Adrenal gland (tissue), 12 donors: ENCODE measurements around the gene MEPCE. TPM values are rescaled to one million over a fixed set of nuclear protein-coding genes. Genes with fewer than 3 reads are reported as not detected.

Source experiments
- DNase-seq, 7 donors: peaks; one replicate each; pipeline ENCODE4 v3.0.0-alpha.2; 2019 to 2020
- H3K27ac ChIP-seq, 5 donors: fragments of 200-600 bp; sonication (generic) in 4 of 5; 1 replicate in 3 of 5; 2 replicates in 2 of 5; pipeline versions ENCODE4 v1.5.1 to v1.8.0; 2016 to 2020; ENCODE audit warnings: mild to moderate bottlenecking in 1 of 5
- H3K27me3 ChIP-seq: fragments of 200-600 bp; 2 replicates; pipeline ENCODE4 v1.8.0; 2021
- H3K36me3 ChIP-seq, 2 donors: fragments of 200-600 bp; replicated peaks in 1 of 2; 1 replicate in 1 of 2; 2 replicates in 1 of 2; pipeline versions ENCODE4 v1.5.1 to v1.8.0; 2018 to 2022
- H3K4me1 ChIP-seq, 2 donors: fragments of 200-600 bp; replicated peaks in 1 of 2; 1 replicate in 1 of 2; 2 replicates in 1 of 2; pipeline versions ENCODE4 v1.5.1 to v1.8.0; 2018 to 2021
- H3K4me3 ChIP-seq, 4 donors: fragments of 200-600 bp; sonication (generic) in 3 of 4; one replicate each; pipeline ENCODE4 v1.5.1; 2016 to 2018
- H3K9me3 ChIP-seq, 3 donors: fragments of 200-600 bp; sonication (generic) in 1 of 3; replicated peaks in 1 of 3; 1 replicate in 2 of 3; 2 replicates in 1 of 3; pipeline versions ENCODE4 v1.5.1 to v1.8.0; 2016 to 2021
- POLR2A ChIP-seq, 2 donors: fragments of 450-650 bp; IDR thresholded peaks; one replicate each; pipeline ENCODE4 v1.6.1; 2017; ENCODE audit warnings: antibody characterized with exemption in 2 of 2, mild to moderate bottlenecking in 2 of 2, moderate library complexity in 1 of 2
- WGBS, 4 donors: extraction: QIAGEN DNeasy Blood & Tissue Kit in 2 of 4; methylation state at CpG; one replicate each; pipeline versions ENCODE4 v1.1.5 to v1.1.7; 2013 to 2017; 5-methylcytosine and 5-hydroxymethylcytosine counted together
- intact Hi-C, 2 donors: fragments of 100-400 bp; cut with DNase I; formaldehyde crosslinking; loops; one replicate each; pipeline versions ENCODE4 v1.14.1 to v1.15.0; 2022 to 2023
- polyA plus RNA-seq, 3 donors: library from polyadenylated mRNA; stranded (reverse); fragments of 200-250 nt in 2 of 3; fragments of 350-450 nt in 1 of 3; fragmentation: Illumina TruSeq in 1 of 3; extraction: RNeasy Lipid Tissue Mini Kit (QIAGEN cat#74804) in 1 of 3; gene quantifications; one replicate each; pipeline ENCODE4 v1.2.3, GENCODE V29; 2013 to 2014
- total RNA-seq, 9 donors: library from RNA; depleted of rRNA in 4 of 9; stranded (reverse); fragments of >200 nt in 4 of 9; fragments of 120-200 nt in 1 of 9; fragmentation: NEBNext Ultra II Directional in 1 of 9; extraction: Animal tissue kit (Norgen Biotek cat#: 25700) in 1 of 9; gene quantifications; one replicate each; pipeline versions ENCODE4 v1.1.0 to v1.2.4, GENCODE V29; 2013 to 2023
- TF ChIP-seq, protein P1 (sequence below), 6 experiments: fragments of 450-650 bp in 4 of 6; fragments of 200-600 bp in 2 of 6; sonication (generic) in 1 of 6; IDR thresholded peaks; 1 replicate in 5 of 6; 2 replicates in 1 of 6; pipeline versions ENCODE4 v1.5.1 to v1.8.0; 2016 to 2021; ENCODE audit warnings: antibody characterized with exemption in 6 of 6, mild to moderate bottlenecking in 2 of 6, moderate library complexity in 1 of 6
- donor health status: healthy with polysubstance abuse.
- donor health status: Bipolar disorder and iron deficiency.
- donor health status: DM: yes; HTN: yes; CAD: no.
- donor health status: DM: no; HTN: no; CAD: no.
- donor health status: DM: no; HTN: no; CAD: no.
- donor health status: DM: yes; HTN: yes; CAD: no.

The MEPCE gene
- total and polyA plus RNA-seq, 12 donors: 24.8 to 76.8 (median 51.8) TPM

DNA sequence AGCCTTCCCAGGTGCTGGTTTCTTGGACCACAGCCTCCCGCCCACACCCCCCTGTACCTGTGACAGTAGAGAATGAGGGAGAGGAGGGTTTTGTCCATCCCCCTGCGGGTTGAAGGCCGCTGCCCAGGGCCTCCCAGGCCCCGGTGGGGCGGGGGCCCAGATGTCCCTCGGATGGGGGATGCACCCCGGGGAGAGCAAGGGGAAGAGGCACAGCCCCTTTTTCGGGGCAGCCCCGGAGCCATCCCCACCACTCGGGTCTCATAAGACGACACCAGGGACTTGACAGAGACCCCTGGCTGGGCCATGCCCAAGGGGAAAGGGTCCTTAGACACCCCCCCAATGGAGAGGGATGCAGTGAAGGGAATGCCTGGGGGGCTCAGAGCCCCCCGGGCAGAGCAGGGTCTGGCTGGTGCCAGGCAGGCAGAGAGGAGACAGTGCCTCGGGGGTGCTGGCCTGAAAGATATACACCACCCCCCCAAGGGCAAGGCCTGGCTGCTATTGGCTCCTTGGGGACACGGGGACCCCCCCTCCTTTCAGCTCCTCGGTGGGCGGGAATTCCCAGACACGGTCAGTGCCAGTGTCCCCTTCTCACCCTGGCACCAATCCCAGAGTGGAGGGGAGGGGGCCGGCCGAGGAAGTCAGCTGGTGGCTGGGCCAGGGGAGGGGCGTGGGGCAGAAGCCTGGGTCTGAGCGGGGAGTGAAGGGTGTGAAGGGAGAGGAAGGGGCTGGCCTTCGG, 38.2 kb downstream of the MEPCE start:
- TF ChIP-seq, protein P1, sequence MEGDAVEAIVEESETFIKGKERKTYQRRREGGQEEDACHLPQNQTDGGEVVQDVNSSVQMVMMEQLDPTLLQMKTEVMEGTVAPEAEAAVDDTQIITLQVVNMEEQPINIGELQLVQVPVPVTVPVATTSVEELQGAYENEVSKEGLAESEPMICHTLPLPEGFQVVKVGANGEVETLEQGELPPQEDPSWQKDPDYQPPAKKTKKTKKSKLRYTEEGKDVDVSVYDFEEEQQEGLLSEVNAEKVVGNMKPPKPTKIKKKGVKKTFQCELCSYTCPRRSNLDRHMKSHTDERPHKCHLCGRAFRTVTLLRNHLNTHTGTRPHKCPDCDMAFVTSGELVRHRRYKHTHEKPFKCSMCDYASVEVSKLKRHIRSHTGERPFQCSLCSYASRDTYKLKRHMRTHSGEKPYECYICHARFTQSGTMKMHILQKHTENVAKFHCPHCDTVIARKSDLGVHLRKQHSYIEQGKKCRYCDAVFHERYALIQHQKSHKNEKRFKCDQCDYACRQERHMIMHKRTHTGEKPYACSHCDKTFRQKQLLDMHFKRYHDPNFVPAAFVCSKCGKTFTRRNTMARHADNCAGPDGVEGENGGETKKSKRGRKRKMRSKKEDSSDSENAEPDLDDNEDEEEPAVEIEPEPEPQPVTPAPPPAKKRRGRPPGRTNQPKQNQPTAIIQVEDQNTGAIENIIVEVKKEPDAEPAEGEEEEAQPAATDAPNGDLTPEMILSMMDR (IDR thresholded peaks at IDR 0.05): no peak
- no peak for TF ChIP-seq POLR2A (IDR thresholded peaks at IDR 0.05)
- whole genome bisulfite sequencing, 4 donors: 44 to 70% (median 58%) methylated on average over 9 to 22 of the region's 22 CpGs
- Histone ChIP-seq H3K27me3 (no peaks in the 10 kb centered on the region), H3K27ac (peak overlapping the region in 1 of 5 donors; percentile 24), H3K9me3 (no peaks in the 10 kb centered on the region), H3K4me3 (no peak overlapping the region), H3K4me1 (peaks cover 17 to 23% of the 10 kb centered on the region in 2 donors), H3K36me3 (peaks cover 0 to 30% of the 10 kb centered on the region in 2 donors)
- no peak for DNase-seq
- intact Hi-C loops: loop anchor here (5.0 kb wide), 3 partner anchors 94 to 219 kb away; no protein-coding TSS in a partner anchor

DNA sequence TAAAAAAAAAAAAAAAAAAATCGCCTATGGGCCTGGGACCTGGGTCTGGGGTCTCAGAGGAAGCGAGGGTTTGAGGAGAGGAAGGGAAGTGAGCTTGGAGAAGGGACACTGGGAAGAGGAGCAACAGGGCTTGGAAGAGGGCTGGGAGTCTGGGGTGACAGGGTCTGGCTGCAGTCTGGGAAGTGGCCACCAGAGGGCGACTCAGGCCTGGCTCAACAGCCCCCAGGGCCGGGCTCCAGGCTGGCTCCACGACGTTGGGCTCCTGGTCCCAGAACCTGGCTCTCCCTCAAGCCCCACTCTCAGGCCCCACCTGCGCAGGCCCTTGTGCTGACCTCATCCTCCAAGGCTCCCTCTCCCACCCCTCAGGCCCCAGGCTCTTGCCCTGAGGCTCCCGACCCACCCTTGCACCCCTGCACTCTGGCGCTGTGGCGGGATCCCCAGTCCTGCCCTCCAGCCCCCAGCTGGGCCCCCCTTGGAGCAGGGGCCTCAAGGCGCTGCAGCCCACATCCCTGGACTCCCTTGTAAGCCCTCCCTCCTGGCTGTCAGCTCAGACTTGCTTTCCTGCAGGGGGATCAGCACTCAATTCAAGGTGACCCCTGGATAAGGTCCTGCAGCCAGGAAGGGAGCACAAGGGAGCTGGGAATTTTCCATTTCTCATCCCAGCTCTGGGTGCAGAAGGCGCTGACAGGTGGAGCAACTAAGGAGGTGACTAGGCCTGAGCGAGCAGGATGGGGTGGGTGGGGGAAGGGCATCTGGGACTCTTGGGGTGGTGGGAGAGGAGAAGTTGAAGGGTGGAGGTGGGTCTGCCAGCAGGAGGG, 39.8 kb downstream of the MEPCE start:
- H3K27ac ChIP-seq: peak overlapping the region in 2 of 5 donors; percentile 33 to 41
- H3K36me3 ChIP-seq: peaks cover 0 to 46% of the 10 kb centered on the region in 2 donors
- TF ChIP-seq, protein P1 (IDR thresholded peaks at IDR 0.05): peak; percentile 92 to 99 (median 96)
- no peak for TF ChIP-seq POLR2A (IDR thresholded peaks at IDR 0.05)
- H3K9me3 ChIP-seq: no peaks in the 10 kb centered on the region
- DNase-seq: peak; percentile 84 to 95 (median 92)
- H3K4me1 ChIP-seq: peaks cover 17 to 36% of the 10 kb centered on the region in 2 donors
- H3K4me3 ChIP-seq: no peak overlapping the region
- H3K27me3 ChIP-seq: no peaks in the 10 kb centered on the region
- WGBS, 4 donors: 11 to 29% (median 29%) methylated on average over 7 to 13 of the region's 13 CpGs
- intact Hi-C loops: loop anchor here (5.0 kb wide), 3 partner anchors 93 to 218 kb away; no protein-coding TSS in a partner anchor

DNA sequence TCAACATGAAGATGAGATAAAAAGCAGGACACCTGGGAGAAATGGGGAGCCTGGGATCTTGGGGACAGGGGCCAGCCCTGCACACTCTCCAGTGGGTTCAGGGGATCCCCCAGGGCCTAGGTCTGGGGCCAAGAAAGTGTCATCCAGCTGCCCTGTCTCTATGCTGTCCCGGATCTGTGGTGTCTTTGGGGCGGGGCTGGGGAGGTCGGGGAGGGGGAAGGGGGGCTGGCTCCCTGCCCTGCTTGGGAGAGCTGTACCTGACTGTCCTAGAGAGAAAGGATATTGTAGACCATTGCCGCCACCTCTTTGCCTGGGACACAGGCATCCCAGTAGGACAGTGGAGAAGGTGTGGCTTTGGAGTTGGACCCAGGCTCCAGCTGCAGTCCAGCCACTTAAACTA, 41.4 kb downstream of the MEPCE start:
- peaks cover 18 to 44% of the 10 kb centered on the region in 2 donors for H3K4me1 ChIP-seq
- no peak overlapping the region for H3K4me3 ChIP-seq
- no peak for DNase-seq
- TF ChIP-seq POLR2A (IDR thresholded peaks at IDR 0.05): no peak
- TF ChIP-seq, protein P1 (IDR thresholded peaks at IDR 0.05): no peak
- WGBS, 4 donors: 0 to 54% (median 53%) methylated on average over 2 to 4 of the region's 4 CpGs; no CpG with 5 or more reads in 1 of the 4 donors
- H3K9me3 ChIP-seq: no peaks in the 10 kb centered on the region
- peak overlapping the region in 1 of 5 donors; percentile 48 for H3K27ac ChIP-seq
- H3K27me3 ChIP-seq: no peaks in the 10 kb centered on the region
- intact Hi-C loops: no loop called here
- peaks cover 0 to 51% of the 10 kb centered on the region in 2 donors for H3K36me3 ChIP-seq
